Stimulated activated CD8-positive, alpha-beta memory T cell treated with anti-CD3 and anti-CD28 coated beads, Interleukin-2, amount 100 ng/mL, for 1 hour (primary cell): ENCODE data around the gene KCNN3.

Source experiments
- DNase-seq, 2 donors: peaks; one replicate each; pipeline ENCODE4 v3.0.0-alpha.2; 2020; ENCODE audit warnings: low read depth in 2 of 2

KCNN3 gene

DNA sequence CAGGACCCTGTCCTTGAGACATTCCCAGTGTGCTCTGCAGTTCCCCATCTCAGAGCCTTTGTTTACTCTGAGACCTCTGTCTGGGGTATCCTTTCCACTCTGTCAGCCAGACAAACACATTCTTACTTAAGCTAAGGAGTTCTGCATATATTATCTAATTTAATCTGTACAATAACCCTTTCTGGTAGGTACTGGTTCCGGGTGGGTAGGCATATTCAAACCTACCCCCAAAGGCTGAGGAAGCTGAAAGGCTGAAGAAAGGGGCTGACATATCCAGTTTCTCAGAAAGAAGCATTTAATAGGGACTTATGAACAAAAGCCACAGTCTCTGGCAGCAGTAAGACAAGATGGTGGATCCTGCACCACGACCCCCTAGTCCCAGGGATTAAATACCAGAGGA is 53.1 kb downstream of the KCNN3 start:
- DNase-seq = no peak

DNA sequence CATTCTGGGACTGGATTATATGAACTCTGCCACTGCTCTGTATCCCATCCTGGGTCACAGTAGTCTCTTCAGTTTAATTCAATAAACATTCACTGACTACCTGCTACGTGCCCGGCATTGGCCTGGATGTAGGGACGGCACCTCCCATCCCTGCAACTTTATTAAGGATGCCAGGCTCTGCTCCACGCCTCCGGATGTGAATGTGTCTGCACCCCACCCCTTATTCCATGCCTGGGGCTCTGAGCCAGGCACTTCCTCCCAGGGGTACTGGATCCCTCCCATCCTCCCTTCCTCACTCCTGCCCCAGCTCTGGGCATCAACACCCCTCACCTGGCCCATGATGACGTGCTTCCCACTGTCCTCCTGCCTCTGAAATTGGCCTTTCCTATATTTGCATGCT is 53.7 kb downstream of the KCNN3 start:
- DNase-seq = no peak

DNA sequence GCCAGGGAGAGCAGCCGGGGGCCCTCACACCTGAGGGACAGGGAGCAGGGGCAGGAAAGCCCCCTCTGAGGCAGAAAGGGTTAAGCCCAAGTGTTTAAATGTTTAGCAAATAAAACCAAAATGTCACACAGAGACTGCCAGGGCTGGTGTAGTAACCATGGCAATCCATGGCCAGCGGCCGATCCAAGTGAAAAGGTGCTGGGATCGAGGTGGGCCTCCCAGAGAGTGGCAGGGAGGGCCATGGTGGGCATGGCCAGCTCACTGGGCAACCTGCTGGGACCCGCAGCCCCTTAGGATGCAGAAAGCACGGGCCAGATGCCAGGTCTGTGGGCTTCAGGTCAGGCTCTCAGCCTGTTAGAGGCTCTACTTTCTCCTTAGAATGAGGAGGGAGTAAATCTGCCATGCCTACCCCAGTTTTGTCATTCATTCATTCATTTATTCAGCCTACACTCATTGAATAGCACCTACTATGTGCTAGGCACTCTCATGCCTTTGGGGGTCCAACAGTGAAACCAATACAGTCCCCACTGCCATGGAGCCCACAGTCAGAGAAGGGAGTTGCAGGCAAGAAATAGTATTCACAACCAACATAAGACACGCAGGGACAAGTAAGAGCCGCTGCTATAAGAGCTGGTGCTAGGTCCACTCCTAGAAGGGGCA is 56.1 kb downstream of the KCNN3 start:
- no peak for DNase-seq

DNA sequence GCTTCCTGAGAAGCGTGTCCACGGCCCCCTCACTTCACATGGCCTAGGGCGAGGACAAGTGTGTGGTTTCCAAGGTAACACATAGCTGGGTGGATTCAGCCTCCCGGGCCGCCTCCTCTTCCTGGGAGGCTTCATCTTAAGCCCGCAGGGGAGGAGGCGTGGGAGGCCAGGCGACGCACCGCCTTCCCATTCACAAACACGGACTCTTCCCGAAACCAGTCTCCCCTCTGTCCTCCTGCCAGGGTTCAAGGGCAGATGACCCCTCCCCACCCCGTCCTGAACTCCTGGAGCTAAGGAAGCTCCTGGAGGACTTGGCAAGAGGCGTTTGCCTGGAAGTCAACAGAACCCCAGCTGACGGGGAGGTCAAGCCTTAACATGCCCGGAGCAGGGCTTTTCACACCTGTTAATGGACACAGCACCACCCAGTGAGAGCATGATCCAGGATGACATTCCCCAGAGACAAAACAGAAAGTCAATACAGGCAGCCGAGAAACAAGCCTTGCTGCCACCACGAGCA is 56.7 kb downstream of the KCNN3 start:
- no peak for DNase-seq

DNA sequence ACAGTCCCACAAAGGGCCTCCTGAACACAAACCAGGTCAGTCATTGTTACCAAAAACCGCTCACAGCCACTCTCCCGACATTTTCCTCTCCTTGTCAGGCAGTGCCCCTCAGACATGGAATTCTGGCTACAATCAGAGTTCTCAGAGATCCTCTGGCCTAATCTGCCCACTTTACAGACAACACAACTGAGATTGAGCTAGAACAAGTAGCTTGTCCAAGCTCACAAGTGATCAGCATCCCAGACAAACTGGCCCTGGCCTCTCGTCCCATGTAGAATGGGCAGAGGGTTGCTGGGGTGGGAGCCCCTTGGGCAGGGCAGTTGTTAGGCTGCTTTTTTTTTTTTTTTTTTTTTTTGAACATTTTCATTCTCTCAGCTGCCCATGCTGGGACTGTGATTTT is 57.2 kb downstream of the KCNN3 start:
- DNase-seq = no peak

DNA sequence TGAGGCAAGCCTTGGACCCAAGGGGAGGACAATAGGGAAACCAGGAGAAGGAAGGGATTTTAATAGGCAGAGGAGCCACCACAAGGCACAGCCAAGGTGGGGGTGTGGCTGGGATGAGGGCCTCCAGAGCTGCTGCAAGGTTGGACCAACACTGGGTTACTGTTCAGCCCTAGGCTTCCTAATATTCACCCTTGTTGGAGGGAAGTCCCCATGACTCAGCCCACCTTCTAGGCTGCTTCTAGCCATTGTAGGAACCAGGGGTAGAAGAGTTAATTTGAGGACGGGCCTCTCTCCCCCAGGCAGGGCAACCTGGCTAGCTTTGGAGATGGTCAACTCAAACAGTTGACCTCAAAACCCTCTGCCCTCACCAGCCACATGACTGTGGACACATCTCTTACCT is 59.5 kb downstream of the KCNN3 start:
- no peak for DNase-seq

DNA sequence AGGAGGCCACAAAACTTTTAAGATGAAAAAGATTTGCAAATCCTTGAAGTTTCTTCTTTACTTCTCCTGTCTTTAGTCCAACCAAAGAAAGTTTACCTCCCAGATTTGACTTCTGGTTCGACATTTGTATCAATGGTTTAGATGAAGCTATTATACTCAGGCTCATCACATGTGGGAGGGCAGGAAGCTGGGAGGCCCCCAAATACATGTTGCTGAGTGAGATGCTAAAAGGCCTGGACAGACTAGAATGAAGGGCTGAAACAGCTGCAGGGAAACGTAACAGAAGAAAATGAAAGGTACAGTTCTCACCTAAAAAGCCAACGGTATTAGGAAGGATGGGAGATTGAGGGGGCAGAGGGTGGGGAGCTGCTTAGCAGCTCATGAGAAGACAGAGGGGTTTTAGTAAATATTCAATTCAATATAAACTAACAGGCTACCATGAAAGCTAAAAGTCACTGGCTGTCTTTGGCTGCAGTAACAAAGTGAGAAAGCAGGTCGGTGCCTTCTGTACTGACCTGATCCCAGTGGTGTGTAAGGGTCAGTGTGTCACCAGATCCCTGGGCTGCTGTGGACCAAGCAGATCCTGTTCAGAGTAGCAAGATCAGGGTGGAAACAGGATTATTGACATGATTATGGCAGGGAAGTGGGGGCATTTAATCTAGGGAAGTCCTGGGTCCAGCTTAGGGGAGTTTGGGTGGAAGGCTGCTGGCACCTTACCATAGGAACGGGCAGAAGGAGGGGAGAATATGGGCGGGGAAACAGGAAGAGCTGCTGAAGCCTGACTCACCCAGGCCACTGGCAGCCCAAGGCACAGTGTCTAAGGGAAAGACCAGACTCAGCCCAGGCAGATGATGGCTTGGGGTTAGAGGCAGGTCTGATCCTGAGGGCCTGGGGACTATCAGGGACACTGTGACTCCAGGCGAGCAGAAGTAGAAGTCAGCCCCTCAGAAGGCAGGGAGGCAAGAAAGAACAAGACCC is 60.4 kb downstream of the KCNN3 start:
- DNase-seq = no peak

DNA sequence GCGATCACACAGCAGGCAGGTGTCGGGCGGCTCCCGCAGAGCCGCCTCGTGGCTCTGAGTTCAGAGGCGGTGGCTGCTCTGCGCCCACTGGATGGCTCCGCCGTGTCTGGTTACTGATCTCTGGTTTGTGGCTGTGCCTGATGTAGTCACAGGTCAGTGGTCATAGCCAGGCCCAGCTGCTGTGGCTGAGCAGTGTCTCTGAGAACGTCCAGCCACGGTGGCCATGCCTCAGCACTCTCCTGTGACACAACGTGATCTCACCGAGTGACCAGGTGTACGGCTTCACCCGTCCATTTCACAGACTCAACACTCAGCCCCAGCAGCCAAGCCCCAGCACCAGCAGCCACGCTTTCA is 61.2 kb downstream of the KCNN3 start:
- no peak for DNase-seq

DNA sequence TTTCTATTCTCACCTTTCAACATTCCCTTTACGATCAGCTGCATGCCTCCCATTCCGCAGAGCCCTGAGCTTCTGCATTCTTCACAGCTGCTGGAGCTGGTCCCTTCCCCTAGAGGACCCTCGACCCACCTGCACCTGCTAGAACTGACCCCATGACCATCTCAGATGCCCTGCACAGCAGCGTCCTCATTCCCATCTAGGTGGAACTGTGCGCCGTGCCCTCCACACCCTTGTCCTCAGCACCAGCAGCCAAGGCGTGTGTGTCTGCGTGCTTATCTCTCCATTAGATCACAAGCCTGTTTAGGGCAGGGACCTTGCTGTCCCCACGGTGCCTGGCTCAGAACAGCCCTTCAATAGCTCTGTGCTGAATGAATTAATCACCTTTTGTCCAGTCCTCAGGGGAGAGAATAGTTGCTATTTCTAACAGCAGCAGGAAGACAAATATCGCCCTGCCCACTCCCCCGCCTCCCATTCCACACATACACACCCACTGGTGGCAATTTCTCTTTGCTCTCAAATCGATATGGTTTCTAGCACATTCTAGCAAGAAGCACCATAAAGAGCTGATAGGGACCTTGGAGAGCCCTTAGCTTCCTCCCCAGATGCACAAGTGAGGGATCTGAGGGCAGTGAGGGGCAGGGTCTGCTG is 61.7 kb downstream of the KCNN3 start:
- no peak for DNase-seq

DNA sequence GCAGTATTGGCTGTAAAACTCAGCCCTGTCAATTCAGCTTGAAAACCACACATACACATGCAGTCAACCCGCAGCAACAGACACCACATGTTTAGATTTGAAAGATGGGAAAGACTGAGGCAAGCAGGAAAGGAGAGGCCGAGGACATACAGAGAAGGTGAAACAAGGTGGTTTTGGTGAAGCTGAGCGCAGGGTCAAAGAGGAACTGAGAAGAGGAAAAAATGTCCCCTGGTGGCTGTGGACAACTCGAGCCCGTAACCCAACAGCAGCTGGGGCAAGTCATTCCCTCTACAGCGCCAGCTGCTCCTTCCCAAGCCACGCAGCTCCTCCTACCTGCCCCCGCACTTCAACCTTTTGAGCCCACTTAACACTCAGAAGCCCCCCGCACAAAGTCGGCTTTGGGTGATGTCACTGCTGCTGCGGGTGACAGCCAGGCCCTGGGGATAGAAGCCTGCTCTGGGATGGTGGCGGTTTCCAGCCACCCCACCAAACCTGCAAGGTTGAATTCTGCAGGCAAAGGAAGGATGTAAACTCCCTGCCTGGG is 63.0 kb downstream of the KCNN3 start:
- no peak for DNase-seq

DNA sequence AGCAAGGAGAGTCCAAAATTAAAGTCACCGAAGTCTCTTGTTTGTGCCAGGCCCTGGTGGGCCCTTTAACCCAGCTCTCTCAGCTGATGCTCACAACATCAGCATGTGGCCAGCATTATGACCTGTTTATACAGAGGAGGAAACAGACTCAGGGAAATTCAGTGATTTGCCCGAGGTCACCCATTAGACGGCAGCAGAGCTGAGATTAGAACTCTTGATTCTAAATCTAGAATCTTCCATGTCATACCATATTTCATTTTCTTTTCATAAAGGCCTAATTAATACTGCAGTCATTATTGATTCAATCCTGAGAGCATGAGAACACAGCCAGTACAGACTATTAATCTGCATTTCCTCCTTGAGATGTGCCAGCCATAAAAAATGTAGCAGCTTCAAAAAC is 63.7 kb downstream of the KCNN3 start:
- DNase-seq = no peak

DNA sequence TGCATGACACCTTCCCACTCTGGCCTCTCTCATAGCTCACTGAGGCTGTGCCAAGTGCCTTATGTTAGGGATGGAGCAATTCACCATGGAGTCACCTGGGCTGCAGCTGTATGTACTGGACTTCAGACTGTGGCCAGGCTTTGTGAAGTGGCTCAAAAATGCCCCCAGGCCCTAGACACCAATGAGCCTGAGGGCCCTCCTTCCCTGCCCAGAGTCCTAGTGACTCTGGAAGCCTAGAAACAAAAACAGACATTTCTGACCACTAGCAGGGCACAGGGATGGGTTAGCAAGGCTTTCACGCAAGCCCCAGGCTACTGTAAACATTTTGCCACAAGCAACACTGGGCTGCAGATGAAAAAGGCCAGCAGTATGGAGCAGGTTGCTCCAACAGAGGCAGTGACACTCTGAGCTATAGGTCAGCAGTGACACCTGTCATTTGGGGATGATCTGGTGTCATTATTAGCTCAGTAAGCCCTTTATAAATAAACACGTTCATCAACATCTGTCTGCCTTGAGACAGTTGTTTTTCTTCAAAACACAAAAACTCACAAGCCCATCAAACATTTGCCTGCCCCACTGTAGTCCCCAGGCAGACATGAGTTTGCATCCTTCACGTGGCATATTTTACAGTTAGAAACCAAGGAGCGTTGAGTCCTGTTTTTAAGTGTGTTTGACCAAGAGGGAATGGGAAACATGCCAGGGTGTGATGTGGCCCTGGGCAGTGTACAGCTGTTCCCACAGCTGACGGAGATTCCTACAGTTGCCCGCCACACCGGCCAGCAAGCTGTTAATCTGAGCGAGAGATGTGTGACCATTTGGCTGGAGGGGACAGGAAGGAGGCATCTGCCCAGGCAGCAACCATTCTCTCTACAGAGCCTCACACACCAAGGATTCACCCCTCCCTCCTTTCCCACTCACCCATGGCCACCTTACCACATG is 66.8 kb downstream of the KCNN3 start:
- no peak for DNase-seq

DNA sequence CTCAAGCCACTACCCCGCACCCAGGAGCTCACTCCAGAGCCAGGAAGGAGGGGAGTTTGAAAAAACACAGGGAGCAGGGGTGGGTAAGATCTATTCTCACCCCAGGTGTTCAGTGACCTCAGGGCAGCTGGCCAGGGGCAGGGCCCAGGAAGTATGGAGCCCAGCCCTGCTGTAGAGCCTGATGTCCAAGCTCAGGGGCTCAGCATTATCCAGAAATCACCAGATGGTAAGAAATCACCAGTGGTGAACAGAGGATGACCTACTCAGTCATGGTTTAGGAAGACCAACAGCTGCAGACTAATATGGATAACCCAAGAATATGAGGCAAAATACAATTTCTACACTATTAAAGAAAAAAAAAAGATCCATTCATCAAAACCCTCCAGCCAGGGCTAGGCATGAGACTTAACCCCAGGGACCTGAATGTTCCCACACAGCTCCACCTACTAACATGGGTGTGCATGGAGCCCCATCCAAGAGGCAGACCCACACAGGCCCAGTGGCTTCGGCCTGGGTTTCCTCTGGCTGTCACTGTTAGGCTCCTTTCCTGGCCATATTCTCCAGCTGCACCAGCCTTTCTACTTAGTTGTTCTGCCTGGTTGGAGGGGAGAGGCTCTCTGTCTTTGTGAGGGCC is 67.6 kb downstream of the KCNN3 start:
- DNase-seq = no peak

DNA sequence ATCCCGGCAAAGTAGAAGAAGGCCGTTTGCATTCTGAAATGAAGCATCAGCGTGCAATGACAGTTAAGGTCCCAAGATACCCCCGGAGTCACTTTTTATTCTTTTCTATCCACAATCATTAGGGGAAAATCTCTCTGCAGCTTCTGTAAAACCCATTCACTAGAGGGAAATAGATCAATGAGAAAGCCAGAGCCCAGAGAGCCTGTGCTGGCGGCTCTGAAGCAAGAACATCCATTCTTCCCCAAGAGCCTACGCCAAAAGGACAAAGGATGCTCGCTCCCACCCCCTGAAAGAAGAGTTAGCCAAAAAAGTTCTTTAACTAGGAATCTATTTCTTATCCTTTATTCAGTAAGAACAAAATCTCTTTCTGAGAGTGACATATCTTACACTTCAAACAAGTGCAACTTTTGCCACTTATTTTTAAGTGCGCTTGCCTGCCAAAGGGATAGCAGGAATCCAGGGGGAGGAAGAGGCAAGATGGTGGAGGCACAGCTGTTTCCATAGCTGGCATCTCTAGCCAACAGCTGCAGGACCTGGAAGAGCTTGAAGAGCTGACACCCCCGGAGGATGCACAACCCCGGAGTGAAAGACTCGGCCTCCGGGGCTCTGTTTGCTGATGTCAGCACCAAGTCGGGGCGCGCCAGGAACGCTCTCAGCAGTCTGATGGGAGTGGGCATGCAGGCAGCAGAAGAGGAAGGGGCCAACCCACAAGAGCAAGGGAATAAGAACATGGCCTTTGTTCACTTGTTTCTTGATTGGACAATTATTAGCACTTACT is 68.7 kb downstream of the KCNN3 start:
- DNase-seq = no peak

DNA sequence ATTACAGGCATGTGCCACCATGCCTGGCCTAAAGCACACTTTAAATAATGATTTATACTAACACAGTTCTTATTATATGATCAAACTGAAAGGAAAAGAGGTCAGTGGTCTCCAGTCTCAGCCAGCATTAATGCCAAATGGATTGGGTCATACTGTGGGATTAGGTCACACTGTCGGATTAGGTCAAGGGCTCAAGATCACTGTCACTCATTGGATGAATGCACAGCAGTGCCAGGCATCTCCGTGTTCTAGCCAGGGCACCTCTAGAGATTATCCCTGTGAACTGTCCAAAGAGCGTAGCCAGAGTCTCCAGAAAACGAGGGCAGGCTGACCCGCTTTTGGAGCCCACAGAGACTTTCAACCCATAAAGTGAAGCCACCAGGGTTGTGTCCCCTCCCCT is 70.9 kb downstream of the KCNN3 start:
- DNase-seq = no peak

DNA sequence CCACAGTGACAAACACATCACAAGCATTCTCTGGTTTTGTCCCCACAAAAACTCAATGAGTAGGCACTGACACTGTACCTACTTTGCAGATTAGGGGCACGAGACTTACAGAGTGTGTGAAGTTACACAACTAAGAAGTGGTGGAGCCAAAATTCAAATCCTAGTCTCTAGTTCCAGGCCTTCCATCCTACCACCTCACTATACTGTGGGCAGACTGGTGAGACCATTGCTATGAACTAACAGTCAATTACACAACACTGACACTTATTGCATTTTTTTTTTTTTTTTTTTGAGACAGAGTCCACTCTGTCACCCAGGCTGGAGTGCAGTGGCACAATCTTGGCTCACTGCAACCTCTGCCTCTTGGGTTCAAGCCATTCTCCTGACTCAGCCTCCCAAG is 71.4 kb downstream of the KCNN3 start:
- DNase-seq = no peak

DNA sequence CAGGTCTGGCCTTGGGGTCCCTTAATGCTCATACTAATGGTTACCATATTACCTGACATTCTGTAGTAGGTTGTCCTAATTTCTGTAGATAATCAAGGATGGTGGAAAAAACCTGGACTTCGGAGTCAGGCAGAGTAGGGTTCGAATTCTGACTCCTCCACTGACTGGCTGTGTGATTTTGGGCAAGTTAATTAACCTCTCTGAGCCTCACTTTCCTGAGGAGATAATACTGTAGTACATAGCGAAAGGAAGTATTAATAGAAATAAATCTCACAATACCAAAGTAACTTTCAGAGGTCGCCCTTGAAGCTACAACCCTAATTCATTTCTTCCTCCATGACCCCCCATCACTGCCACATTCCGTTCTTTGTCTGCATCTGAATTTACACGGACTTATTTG is 72.9 kb downstream of the KCNN3 start:
- no peak for DNase-seq

DNA sequence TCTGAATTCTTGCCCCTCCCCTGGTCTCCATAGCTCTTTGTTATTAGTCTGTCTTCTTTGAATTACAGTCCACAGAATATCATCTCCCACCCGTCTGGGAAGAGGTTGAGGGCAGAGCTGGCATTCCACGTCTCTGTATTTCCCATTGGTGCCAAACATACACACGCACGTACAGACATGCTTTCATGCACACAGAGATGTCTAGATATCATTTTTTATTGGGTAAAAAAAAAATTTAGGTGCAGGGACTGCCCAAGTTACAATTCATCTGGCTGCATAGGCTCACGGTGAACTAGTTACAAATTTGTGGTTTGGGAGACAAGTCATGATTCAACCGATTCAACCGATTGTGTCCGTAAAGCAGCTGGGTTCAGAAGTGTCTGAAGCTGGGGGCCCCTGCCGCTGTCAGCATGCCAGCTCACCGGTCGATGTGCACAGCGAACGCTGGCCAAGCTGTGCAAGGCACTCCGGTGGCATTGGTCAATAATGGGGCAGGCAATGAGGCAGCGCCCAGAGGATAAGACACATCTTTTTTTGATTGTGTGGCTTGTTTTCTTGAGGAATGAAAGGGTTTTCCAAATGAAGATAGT is 73.7 kb downstream of the KCNN3 start:
- DNase-seq = no peak

DNA sequence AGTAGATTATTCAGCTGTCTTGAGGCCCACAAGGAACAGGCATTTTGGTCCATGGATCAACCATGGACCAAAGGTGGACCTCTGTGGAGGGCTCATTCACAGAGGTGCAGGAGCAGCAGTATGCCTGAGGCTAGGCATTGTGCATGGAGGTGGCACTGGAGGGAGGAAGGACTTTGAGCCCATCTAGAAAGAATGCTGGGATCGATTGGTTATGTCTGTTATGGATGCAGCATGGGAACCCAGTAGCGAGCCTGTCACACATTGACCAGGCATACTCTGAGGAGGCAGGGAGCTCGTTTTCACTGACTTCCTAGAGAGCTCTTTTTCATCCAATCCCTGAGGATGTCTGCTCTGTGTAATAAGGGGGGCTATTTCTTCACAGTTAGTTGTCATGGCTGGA is 75.5 kb downstream of the KCNN3 start:
- DNase-seq = no peak

DNA sequence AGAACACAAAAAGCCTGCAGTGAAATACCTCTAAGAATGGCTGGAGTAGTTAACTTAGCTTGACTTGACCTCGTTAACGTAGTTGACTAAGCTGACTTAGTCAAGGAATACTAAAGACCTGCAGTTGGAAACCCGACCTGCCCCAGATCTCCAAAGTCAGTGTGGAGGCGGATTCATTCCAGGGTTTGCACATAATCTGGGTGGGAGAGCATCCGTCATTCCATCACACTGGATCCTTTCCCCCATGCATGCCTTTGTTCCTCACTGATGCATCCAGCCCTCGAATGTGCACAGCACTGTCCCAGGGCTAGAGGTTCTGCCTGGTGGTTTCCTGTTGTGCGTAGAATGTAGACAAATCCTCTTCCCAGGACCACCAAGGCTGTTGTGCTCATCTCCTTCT is 76.4 kb downstream of the KCNN3 start:
- no peak for DNase-seq
